Measurements from ENCODE around the gene TNPO1. TPM values are rescaled to one million over a fixed set of nuclear protein-coding genes. Genes with fewer than 3 reads are reported as not detected.

TNPO1 gene
- total and polyA plus RNA-seq, 9 of the 15 experiments (the other 6 are each of a cell fraction or from before 2014, with no cell fraction given): 20.8 to 176 (median 97.9) TPM

GRCh38 chr5:72955768-72956323 is 139.4 kb downstream of the TNPO1 start, which contains the start of gene FCHO2 (continued):
- peak; percentile 56 for TF ChIP-seq GABPB1 (CRISPR knock-in tag; IDR thresholded peaks at IDR 0.05)
- peak; percentile 13 to 75 for TF ChIP-seq E2F6 (IDR thresholded peaks at IDR 0.05; ENCODE audit: borderline replicate concordance in 1 of 2, extremely low read depth in 1 of 2, insufficient read depth in 1 of 2, insufficient read length in 1 of 2, low read depth in 1 of 2, low read length in 1 of 2, poor library complexity in 1 of 2, severe bottlenecking in 1 of 2)
- TF ChIP-seq GTF3C2 (IDR thresholded peaks at IDR 0.05; ENCODE audit: borderline replicate concordance, extremely low read depth, insufficient read length): no peak
- 0 out of 2 replicates have a peak, but pooled peaks have one; percentile 22 for TF ChIP-seq ZNF583 (CRISPR knock-in tag; IDR thresholded peaks at IDR 0.05)
- TF ChIP-seq SOX6 (IDR thresholded peaks at IDR 0.05): peak; percentile 35; the same call in 1 of the 2 replicates
- peak; percentile 31; the same call in 1 of the 2 replicates for TF ChIP-seq NFIC (IDR thresholded peaks at IDR 0.05)
- TF ChIP-seq CGGBP1 (CRISPR knock-in tag; IDR thresholded peaks at IDR 0.05): peak; percentile 54; the same call in 1 of the 2 replicates
- peak; percentile 76; the same call in 1 of the 2 replicates for TF ChIP-seq LCOR (CRISPR knock-in tag; IDR thresholded peaks at IDR 0.05)
- peak; percentile 55; the same call in 1 of the 2 replicates for TF ChIP-seq ZBTB1 (CRISPR knock-in tag; IDR thresholded peaks at IDR 0.05; ENCODE audit: borderline replicate concordance, low read depth)
- TF ChIP-seq ZNF740 (CRISPR knock-in tag; IDR thresholded peaks at IDR 0.05): peak; percentile 51; the same call in 1 of the 2 replicates
- TF ChIP-seq ZNF740 (tag; IDR thresholded peaks at IDR 0.05): no peak
- TF ChIP-seq TBP (optimal IDR thresholded peaks at IDR 0.05; ENCODE audit: low read depth, low read length): peak; percentile 84
- 0 out of 2 replicates have a peak, but pooled peaks have one; percentile 44 for TF ChIP-seq HEY1 (CRISPR knock-in tag; IDR thresholded peaks at IDR 0.05; ENCODE audit: borderline replicate concordance)
- no peak for TF ChIP-seq HDAC6 (IDR thresholded peaks at IDR 0.05; ENCODE audit: low read depth, low read length)
- peak; percentile 95 for TF ChIP-seq ZBTB2 (IDR thresholded peaks at IDR 0.05)
- TF ChIP-seq RCOR1 (IDR thresholded peaks at IDR 0.05; ENCODE audit: borderline replicate concordance in 1 of 2, low read depth in 2 of 2, low read length in 2 of 2): peak in 1 of 2 experiments; percentile 30; a peak in 1 of 4 replicates
- TF ChIP-seq MEIS2 (IDR thresholded peaks at IDR 0.05; ENCODE audit: partially characterized antibody): peak; percentile 85
- TF ChIP-seq POLR2A (conservative IDR thresholded peaks at IDR 0.05): peak; percentile 88
- peak; percentile 55 for TF ChIP-seq GMEB1 (CRISPR knock-in tag; IDR thresholded peaks at IDR 0.05)
